Smooth muscle cell (in vitro differentiated cells): ENCODE results near the gene PTPRQ. TPM values are rescaled to one million over a fixed set of nuclear protein-coding genes. Genes with fewer than 3 reads are reported as not detected.

Experiments used
- DNase-seq: peaks from one replicate; lab custom pipeline; 2025; ENCODE audit not compliant: unreplicated experiment; lab: John Stamatoyannopoulos, UW
- H2AFZ ChIP-seq: fragments of 200-600 bp; sonication (generic); 2 replicates; pipeline ENCODE4 v1.6.0; 2016; ENCODE audit warnings: antibody characterized with exemption, low read depth, mild to moderate bottlenecking
- H3F3A ChIP-seq: fragments of 200-600 bp; sonication (generic); 2 replicates; pipeline ENCODE4 v1.6.0; 2017; ENCODE audit warnings: antibody characterized with exemption, low read depth
- H3K27ac ChIP-seq: fragments of 200-600 bp; sonication (generic); 2 replicates; pipeline ENCODE4 v1.5.1; 2016; ENCODE audit warnings: low read depth, mild to moderate bottlenecking
- H3K27me3 ChIP-seq: fragments of 200-600 bp; sonication (generic); 2 replicates; pipeline ENCODE4 v1.6.1; 2016; ENCODE audit warnings: low read depth, mild to moderate bottlenecking
- H3K36me3 ChIP-seq: fragments of 200-600 bp; sonication (generic); 2 replicates; pipeline ENCODE4 v1.5.1; 2016; ENCODE audit warnings: low read depth
- H3K4me1 ChIP-seq: fragments of 200-600 bp; sonication (generic); 2 replicates; pipeline ENCODE4 v1.5.1; 2016; ENCODE audit warnings: low read depth
- H3K4me2 ChIP-seq: fragments of 200-600 bp; sonication (generic); 2 replicates; pipeline ENCODE4 v1.6.0; 2016; ENCODE audit warnings: mild to moderate bottlenecking
- H3K4me3 ChIP-seq: fragments of 200-600 bp; sonication (generic); 2 replicates; pipeline ENCODE4 v1.5.1; 2016; ENCODE audit warnings: mild to moderate bottlenecking
- H3K79me2 ChIP-seq: fragments of 200-600 bp; sonication (generic); 2 replicates; pipeline ENCODE4 v1.6.0; 2016; ENCODE audit warnings: low read depth, mild to moderate bottlenecking
- H3K9ac ChIP-seq: fragments of 200-600 bp; sonication (generic); 2 replicates; pipeline ENCODE4 v1.6.0; 2016; ENCODE audit warnings: low read depth
- H3K9me3 ChIP-seq: fragments of 200-600 bp; sonication (generic); replicated peaks from 2 replicates; pipeline ENCODE4 v1.5.1; 2016; ENCODE audit warnings: low read depth
- H4K20me1 ChIP-seq: fragments of 200-600 bp; sonication (generic); 2 replicates; pipeline ENCODE4 v1.6.0; 2016; ENCODE audit warnings: low read depth
- CTCF ChIP-seq: fragments of 200-600 bp; sonication (generic); IDR thresholded peaks from 2 replicates; pipeline ENCODE4 v1.5.1; 2017; ENCODE audit warnings: borderline replicate concordance, mild to moderate bottlenecking, antibody characterized with exemption; ENCODE audit not compliant: insufficient read depth, poor library complexity, severe bottlenecking
- WGBS: methylation state at CpG from one replicate; pipeline ENCODE4 v1.1.7; 2016; ENCODE audit warnings: low lambda C conversion rate; 5-methylcytosine and 5-hydroxymethylcytosine counted together
- polyA plus RNA-seq: library from polyadenylated mRNA; unstranded; fragments of >200 nt; fragmentation: Nextera tagmentation; extraction: Ambion mirVana; gene quantifications from 2 replicates; pipeline ENCODE4 v1.2.1, GENCODE V29; 2016
- total RNA-seq: library from RNA; depleted of rRNA; stranded (reverse); fragments of >200 nt; gene quantifications from 2 replicates; pipeline ENCODE4 v1.2.3, GENCODE V29; 2014

Gene PTPRQ
- total and polyA plus RNA-seq, 2 experiments from 2014 or later = 0.04 TPM; not detected in 1

DNA sequence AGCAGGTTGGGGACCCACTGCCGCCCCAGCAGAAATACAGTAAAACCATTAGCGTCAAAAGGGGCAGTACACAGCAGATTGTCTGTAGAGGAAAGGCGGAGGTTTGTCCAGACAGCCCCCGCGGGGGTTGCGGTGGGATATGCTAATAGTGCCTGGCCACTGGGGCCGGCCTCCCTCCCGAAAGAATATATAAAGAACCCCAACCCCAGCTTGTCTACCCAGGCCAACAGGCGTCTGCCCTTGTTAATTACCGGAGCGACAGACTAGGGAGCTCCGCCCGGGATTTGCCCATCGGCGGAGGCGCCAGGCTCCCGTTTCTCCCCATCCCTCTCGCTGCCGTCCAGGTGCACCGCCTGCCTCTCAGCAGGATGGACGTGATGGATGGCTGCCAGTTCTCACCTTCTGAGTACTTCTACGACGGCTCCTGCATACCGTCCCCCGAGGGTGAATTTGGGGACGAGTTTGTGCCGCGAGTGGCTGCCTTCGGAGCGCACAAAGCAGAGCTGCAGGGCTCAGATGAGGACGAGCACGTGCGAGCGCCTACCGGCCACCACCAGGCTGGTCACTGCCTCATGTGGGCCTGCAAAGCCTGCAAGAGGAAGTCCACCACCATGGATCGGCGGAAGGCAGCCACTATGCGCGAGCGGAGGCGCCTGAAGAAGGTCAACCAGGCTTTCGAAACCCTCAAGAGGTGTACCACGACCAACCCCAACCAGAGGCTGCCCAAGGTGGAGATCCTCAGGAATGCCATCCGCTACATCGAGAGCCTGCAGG, 272.8 kb downstream of the PTPRQ start, which contains the start of gene MYF5:
Gene MYF5, plus strand, starts transcription at position 217 of the 774 bp plus-strand sequence. Its CDS starts 152 bp downstream, at position 369.
- TF ChIP-seq CTCF = no peak
- Histone ChIP-seq H2AFZ (no peak within 1 kb of the TSS), H3K79me2 (no peaks in the 10 kb centered on the region), H3K9me3 (no peaks in the 10 kb centered on the region), H3K27ac (no peak within 1 kb of the TSS), H3K4me3 (no peak within 1 kb of the TSS), H3K36me3 (no peaks in the 10 kb centered on the region), H3K4me2 (no peak within 1 kb of the TSS), H3K9ac (no peak within 1 kb of the TSS), H3F3A (no peaks in the 10 kb centered on the region), H3K4me1 (peaks cover 7% of the 10 kb centered on the region), H4K20me1 (no peaks in the 10 kb centered on the region), H3K27me3 (peaks cover 53% of the 10 kb centered on the region)
- WGBS = 92% methylated on average over 45 of the region's 45 CpGs
- DNase-seq = no peak

GRCh38 chr12:80717856-80718255, 273.8 kb downstream of the PTPRQ start:
- no peak for TF ChIP-seq CTCF
- Histone ChIP-seq H3F3A (no peaks in the 10 kb centered on the region), H3K4me3 (no peak overlapping the region), H3K4me1 (peaks cover 7% of the 10 kb centered on the region), H3K9ac (no peak overlapping the region), H3K9me3 (no peaks in the 10 kb centered on the region), H3K4me2 (no peak overlapping the region), H3K27me3 (peaks cover 49% of the 10 kb centered on the region), H2AFZ (no peak overlapping the region), H3K27ac (no peak overlapping the region), H3K79me2 (no peaks in the 10 kb centered on the region), H4K20me1 (no peaks in the 10 kb centered on the region), H3K36me3 (no peaks in the 10 kb centered on the region)
- DNase-seq = no peak
- 89% methylated on average over 4 of the region's 4 CpGs for WGBS

DNA sequence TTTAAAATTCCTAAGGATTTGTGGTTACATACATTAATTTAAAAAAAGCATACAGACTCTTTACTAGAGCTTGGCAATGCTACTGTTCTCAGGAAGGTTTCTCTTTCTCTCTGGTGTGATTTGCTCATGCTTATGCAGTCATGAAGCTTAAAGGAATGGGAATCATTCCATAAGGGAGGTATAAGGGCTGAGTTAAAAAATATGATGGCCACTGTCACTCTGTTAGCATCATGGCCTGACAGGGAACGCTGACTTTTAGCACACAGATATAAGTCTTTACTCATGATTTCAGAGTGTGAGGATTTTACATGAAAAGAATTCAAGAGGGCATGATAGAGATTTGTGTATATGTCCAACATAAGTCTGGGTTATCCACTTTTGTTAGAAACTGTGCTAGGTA, 276.5 kb downstream of the PTPRQ start:
- DNase-seq = no peak
- no peaks in the 10 kb centered on the region for H4K20me1 ChIP-seq
- no peak overlapping the region for H3K9ac ChIP-seq
- no peaks in the 10 kb centered on the region for H3K79me2 ChIP-seq
- no peak overlapping the region for H3K4me2 ChIP-seq
- H3K4me1 ChIP-seq = no peaks in the 10 kb centered on the region
- no peak overlapping the region for H3K4me3 ChIP-seq
- no peak for TF ChIP-seq CTCF
- no peak overlapping the region for H2AFZ ChIP-seq
- peaks cover 30% of the 10 kb centered on the region for H3K27me3 ChIP-seq
- WGBS = 93% methylated on average over 1 of the region's 1 CpG
- H3K27ac ChIP-seq = no peak overlapping the region
- no peaks in the 10 kb centered on the region for H3F3A ChIP-seq
- H3K9me3 ChIP-seq = no peaks in the 10 kb centered on the region
- H3K36me3 ChIP-seq = no peaks in the 10 kb centered on the region

GRCh38 chr12:80721326-80721725, 277.3 kb downstream of the PTPRQ start:
- no peak overlapping the region for H3K9ac ChIP-seq
- H3F3A ChIP-seq = no peaks in the 10 kb centered on the region
- H3K4me3 ChIP-seq = no peak overlapping the region
- peaks cover 22% of the 10 kb centered on the region for H3K27me3 ChIP-seq
- H3K9me3 ChIP-seq = no peaks in the 10 kb centered on the region
- H2AFZ ChIP-seq = no peak overlapping the region
- no peaks in the 10 kb centered on the region for H3K79me2 ChIP-seq
- no peaks in the 10 kb centered on the region for H3K36me3 ChIP-seq
- WGBS = 78% methylated on average over 3 of the region's 3 CpGs
- TF ChIP-seq CTCF = no peak
- H3K27ac ChIP-seq = no peak overlapping the region
- H3K4me2 ChIP-seq = no peak overlapping the region
- DNase-seq = no peak
- no peaks in the 10 kb centered on the region for H4K20me1 ChIP-seq
- H3K4me1 ChIP-seq = no peaks in the 10 kb centered on the region
